Colon (tissue), 2 donors: Measurements from ENCODE around the gene LDB1.

Source experiments
- FAIRE-seq: peaks from 2 replicates; lab custom pipeline; 2012; peaks lifted over from hg19 to GRCh38; lab: Jason Lieb, UNC
- donor health status: control.
- donor health status: control.

LDB1 gene

GRCh38 chr10:102135956-102136526, 15.9 kb upstream of the LDB1 start:
- FAIRE-seq, result no peak

GRCh38 chr10:102134416-102134815, 14.2 kb upstream of the LDB1 start:
- FAIRE-seq, result no peak

- FAIRE-seq, result no peak
Measured at GRCh38 chr10:102133373-102134195, 13.4 kb upstream of the LDB1 start.

GRCh38 chr10:102132563-102133372, 12.6 kb upstream of the LDB1 start, which contains the start of gene PPRC1:
TSS of gene PPRC1 (plus strand) at chr10:102133040. CDS start at chr10:102133069, 29 bp downstream.
- FAIRE-seq, result no peak

GRCh38 chr10:102132193-102132562, 12.0 kb upstream of the LDB1 start:
- FAIRE-seq, result no peak

- no peak for FAIRE-seq
Measured at GRCh38 chr10:102131286-102132170, 11.4 kb upstream of the LDB1 start.

- no peak for FAIRE-seq
Measured at GRCh38 chr10:102123223-102123622, 3.1 kb upstream of the LDB1 start.

GRCh38 chr10:102122450-102122849, 2.3 kb upstream of the LDB1 start:
- no peak for FAIRE-seq

- FAIRE-seq, result no peak
Measured at GRCh38 chr10:102121739-102122372, 1.7 kb upstream of the LDB1 start.

GRCh38 chr10:102120991-102121738, 997 bp upstream of the LDB1 start:
- FAIRE-seq, result no peak

GRCh38 chr10:102119417-102120141, 589 bp downstream of the LDB1 start:
- FAIRE-seq, result no peak

GRCh38 chr10:102118867-102119266, 1.3 kb downstream of the LDB1 start:
- no peak for FAIRE-seq

GRCh38 chr10:102117391-102118159, 2.6 kb downstream of the LDB1 start:
- FAIRE-seq, result no peak

GRCh38 chr10:102116656-102117055, 3.5 kb downstream of the LDB1 start:
- no peak for FAIRE-seq

- FAIRE-seq, result no peak
Measured at GRCh38 chr10:102115775-102116174, 4.4 kb downstream of the LDB1 start.

GRCh38 chr10:102114861-102115618, 5.1 kb downstream of the LDB1 start:
- no peak for FAIRE-seq

GRCh38 chr10:102113956-102114857, 6.0 kb downstream of the LDB1 start:
- no peak for FAIRE-seq
